ENCODE data around the gene TPST2.

Gene TPST2

DNA sequence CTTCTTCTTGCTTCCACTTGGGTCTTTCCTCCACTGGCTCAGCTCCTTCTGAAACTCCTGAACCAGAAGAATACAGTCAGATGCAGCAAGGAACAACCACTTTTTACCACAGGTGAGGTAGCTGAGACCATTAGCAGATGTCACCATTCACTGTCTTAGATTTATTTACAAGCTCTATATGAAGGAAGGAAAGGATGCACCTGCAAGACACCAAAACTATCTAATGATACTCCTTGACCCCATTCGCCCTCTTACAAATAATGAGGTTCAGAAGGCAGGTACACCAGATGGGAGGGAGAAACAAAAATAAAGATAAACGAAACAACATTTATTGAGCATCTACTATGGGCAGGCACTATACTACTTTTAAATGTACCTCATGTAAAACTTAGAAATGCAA, 87.9 kb downstream of the TPST2 start:
- no peak for DNase-seq (ENCODE audit: extremely low spot score)
- ChIA-PET POLR2A (interaction anchor here (1.9 kb wide), 1 partner anchor 18 kb away, joined by 8 read pairs; the partner anchor contains the start of genes HPS4 and SRRD), CTCF (interaction anchor here (0.8 kb wide), 1 partner anchor 163 kb away, joined by 3 read pairs; no protein-coding TSS in a partner anchor)
- no peak for TF ChIP-seq BHLHE40 (IDR thresholded peaks at IDR 0.05; ENCODE audit: borderline replicate concordance)
- no peak for TF ChIP-seq ARNT (IDR thresholded peaks at IDR 0.05)
- no peak for TF ChIP-seq HDGF (IDR thresholded peaks at IDR 0.05; ENCODE audit: borderline replicate concordance)
- no peak for TF ChIP-seq CTBP1 (IDR thresholded peaks at IDR 0.05; ENCODE audit: borderline replicate concordance)
- no peak for TF ChIP-seq SP1 (IDR thresholded peaks at IDR 0.05)
- no peak for TF ChIP-seq L3MBTL2 (conservative IDR thresholded peaks at IDR 0.05)
- TF ChIP-seq FOXK2 (IDR thresholded peaks at IDR 0.05) = no peak
- no peak for TF ChIP-seq SUZ12 (IDR thresholded peaks at IDR 0.05)
- no peak for TF ChIP-seq ZNF384 (IDR thresholded peaks at IDR 0.05)

DNA sequence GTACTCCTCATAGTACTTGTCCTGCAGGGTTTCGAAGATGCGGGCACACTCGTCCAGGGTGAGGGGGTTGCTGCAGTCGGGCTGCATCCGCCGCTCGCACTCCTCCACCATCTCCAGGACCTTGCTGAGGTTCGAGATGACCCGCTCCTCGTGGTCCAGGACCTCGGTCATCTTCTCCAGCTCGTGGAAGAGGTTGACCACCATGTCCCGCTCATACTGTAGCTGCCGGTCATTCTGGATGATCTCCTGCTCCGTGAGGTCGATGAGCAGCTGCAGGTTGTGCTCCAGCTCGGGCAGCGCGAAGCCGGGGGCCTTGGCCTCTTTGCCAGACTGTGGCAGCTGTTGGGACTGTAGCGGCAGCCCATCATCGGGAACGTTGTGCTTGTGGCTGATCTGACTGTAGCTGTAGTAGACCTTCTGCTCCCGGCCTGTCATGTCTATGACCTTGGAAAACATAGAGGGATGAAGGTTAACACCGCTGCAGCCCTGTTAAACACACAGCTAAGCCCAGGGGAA, 90.7 kb downstream of the TPST2 start:
- no peak for DNase-seq (ENCODE audit: extremely low spot score)
- ChIA-PET POLR2A (no interaction called here), CTCF (no interaction called here)
- no peak for TF ChIP-seq HDGF (IDR thresholded peaks at IDR 0.05; ENCODE audit: borderline replicate concordance)
- no peak for TF ChIP-seq LEF1 (IDR thresholded peaks at IDR 0.05; ENCODE audit: borderline replicate concordance)

DNA sequence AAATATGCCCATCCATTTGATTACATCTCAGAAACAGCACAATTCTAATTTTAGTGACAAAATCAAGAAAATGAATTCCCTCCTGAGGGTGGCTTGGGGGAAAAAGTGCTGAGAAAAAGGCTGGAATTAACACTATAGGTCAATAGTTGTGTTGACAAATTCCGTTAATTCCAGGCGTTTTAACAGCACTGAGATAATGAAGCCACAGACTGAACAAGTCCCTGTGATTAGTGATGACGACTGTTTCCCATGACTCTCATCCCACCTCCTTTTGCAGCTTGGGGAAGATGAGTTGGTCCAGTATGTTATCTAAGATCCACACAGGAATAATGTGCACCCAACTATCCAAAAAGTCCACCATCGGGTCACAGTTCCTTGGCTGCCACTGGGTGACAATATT, 93.5 kb downstream of the TPST2 start:
- TF ChIP-seq FOXK2 (IDR thresholded peaks at IDR 0.05) (no peak), SUZ12 (IDR thresholded peaks at IDR 0.05) (no peak), L3MBTL2 (conservative IDR thresholded peaks at IDR 0.05) (no peak), BHLHE40 (IDR thresholded peaks at IDR 0.05; ENCODE audit: borderline replicate concordance) (no peak), FOXM1 (IDR thresholded peaks at IDR 0.05; ENCODE audit: borderline replicate concordance) (no peak), FOXA1 (IDR thresholded peaks at IDR 0.05) (no peak), CTBP1 (IDR thresholded peaks at IDR 0.05; ENCODE audit: borderline replicate concordance) (no peak), ZNF384 (IDR thresholded peaks at IDR 0.05) (no peak), NFRKB (IDR thresholded peaks at IDR 0.05) (no peak), ARNT (IDR thresholded peaks at IDR 0.05) (no peak), HDGF (IDR thresholded peaks at IDR 0.05; ENCODE audit: borderline replicate concordance) (no peak), TARDBP (IDR thresholded peaks at IDR 0.05) (no peak)
- TF ChIP-seq, protein P1, sequence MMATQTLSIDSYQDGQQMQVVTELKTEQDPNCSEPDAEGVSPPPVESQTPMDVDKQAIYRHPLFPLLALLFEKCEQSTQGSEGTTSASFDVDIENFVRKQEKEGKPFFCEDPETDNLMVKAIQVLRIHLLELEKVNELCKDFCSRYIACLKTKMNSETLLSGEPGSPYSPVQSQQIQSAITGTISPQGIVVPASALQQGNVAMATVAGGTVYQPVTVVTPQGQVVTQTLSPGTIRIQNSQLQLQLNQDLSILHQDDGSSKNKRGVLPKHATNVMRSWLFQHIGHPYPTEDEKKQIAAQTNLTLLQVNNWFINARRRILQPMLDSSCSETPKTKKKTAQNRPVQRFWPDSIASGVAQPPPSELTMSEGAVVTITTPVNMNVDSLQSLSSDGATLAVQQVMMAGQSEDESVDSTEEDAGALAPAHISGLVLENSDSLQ (IDR thresholded peaks at IDR 0.05) = no peak
- no peak for DNase-seq (ENCODE audit: extremely low spot score)
- ChIA-PET CTCF (no interaction called here), POLR2A (no interaction called here)

DNA sequence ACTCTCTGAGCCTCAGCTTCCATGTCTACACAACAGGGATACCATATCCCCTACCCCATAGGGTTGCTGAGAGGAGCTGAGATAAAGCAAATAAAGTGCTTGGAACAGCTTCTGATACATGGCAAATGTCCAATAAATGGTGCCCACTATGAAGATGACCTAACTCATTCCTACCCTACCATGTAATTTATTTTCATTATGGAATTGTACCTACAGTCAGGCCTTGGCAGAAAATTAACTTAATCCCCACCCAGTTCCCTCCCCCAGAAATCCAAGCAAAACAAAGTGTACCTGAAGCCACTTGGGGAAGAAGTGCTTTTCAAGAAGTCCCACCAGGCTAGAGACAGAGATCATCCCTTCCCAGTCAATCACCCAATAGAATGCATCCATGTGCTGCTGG, 95.4 kb downstream of the TPST2 start:
- no peak for DNase-seq (ENCODE audit: extremely low spot score)
- CTCF ChIA-PET = no interaction called here
- TF ChIP-seq FOXM1 (IDR thresholded peaks at IDR 0.05; ENCODE audit: borderline replicate concordance) (no peak), ARNT (IDR thresholded peaks at IDR 0.05) (no peak), BHLHE40 (IDR thresholded peaks at IDR 0.05; ENCODE audit: borderline replicate concordance) (no peak), HDGF (IDR thresholded peaks at IDR 0.05; ENCODE audit: borderline replicate concordance) (no peak), LEF1 (IDR thresholded peaks at IDR 0.05; ENCODE audit: borderline replicate concordance) (no peak), FOXA1 (IDR thresholded peaks at IDR 0.05) (no peak), ELF4 (IDR thresholded peaks at IDR 0.05) (no peak), SUZ12 (IDR thresholded peaks at IDR 0.05) (no peak), SP1 (IDR thresholded peaks at IDR 0.05) (no peak), NFRKB (IDR thresholded peaks at IDR 0.05) (no peak), TARDBP (IDR thresholded peaks at IDR 0.05) (no peak), L3MBTL2 (conservative IDR thresholded peaks at IDR 0.05) (no peak), CTBP1 (IDR thresholded peaks at IDR 0.05; ENCODE audit: borderline replicate concordance) (no peak), ZNF384 (IDR thresholded peaks at IDR 0.05) (no peak), FOXK2 (IDR thresholded peaks at IDR 0.05) (no peak)
- TF ChIP-seq, protein P1 (IDR thresholded peaks at IDR 0.05) = no peak
- POLR2A ChIA-PET = interaction anchor here (1.0 to 1.3 kb wide), 2 partner anchors 12 to 18 kb away, joined by 3 to 4 read pairs; partner anchors contain the start of genes HPS4 and TFIP11

DNA sequence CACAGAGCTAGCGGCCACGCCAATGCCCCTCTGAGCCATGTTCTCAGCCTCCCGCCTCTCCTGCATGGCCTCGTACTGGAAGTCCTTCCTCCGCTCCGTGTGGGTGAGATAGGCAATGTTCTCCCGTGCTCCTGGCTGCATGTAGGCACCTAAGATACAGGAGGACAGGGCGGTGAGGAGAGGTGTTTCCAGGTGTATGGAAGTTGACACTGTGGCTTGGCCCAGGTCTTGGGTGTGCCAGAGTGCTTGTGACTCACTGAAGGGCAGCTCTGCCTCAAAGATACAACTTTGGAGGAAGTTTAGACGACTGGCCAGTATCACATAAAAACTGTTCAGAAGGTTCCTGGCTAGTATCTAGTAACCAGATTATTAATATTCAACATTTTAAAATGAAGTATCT, 97.7 kb downstream of the TPST2 start:
- CTCF ChIA-PET = no interaction called here
- no peak for DNase-seq (ENCODE audit: extremely low spot score)
- POLR2A ChIA-PET = interaction anchor here (1.2 to 2.7 kb wide), 2 partner anchors 9 to 20 kb away, joined by 3 to 12 read pairs; partner anchors contain the start of genes HPS4, SRRD and TFIP11
- TF ChIP-seq FOXA1 (IDR thresholded peaks at IDR 0.05) = no peak
- TF ChIP-seq ELF4 (IDR thresholded peaks at IDR 0.05) = no peak
- no peak for TF ChIP-seq LEF1 (IDR thresholded peaks at IDR 0.05; ENCODE audit: borderline replicate concordance)
- no peak for TF ChIP-seq SP1 (IDR thresholded peaks at IDR 0.05)
- TF ChIP-seq CTBP1 (IDR thresholded peaks at IDR 0.05; ENCODE audit: borderline replicate concordance) = no peak
- TF ChIP-seq, protein P1 (IDR thresholded peaks at IDR 0.05) = no peak
- TF ChIP-seq FOXK2 (IDR thresholded peaks at IDR 0.05) = no peak
- TF ChIP-seq NFRKB (IDR thresholded peaks at IDR 0.05) = no peak
- TF ChIP-seq TARDBP (IDR thresholded peaks at IDR 0.05) = no peak
- no peak for TF ChIP-seq FOXM1 (IDR thresholded peaks at IDR 0.05; ENCODE audit: borderline replicate concordance)
- no peak for TF ChIP-seq L3MBTL2 (conservative IDR thresholded peaks at IDR 0.05)
- TF ChIP-seq HDGF (IDR thresholded peaks at IDR 0.05; ENCODE audit: borderline replicate concordance) = no peak
- TF ChIP-seq BHLHE40 (IDR thresholded peaks at IDR 0.05; ENCODE audit: borderline replicate concordance) = no peak
- TF ChIP-seq ZNF384 (IDR thresholded peaks at IDR 0.05) = no peak
- TF ChIP-seq ARNT (IDR thresholded peaks at IDR 0.05) = no peak

DNA sequence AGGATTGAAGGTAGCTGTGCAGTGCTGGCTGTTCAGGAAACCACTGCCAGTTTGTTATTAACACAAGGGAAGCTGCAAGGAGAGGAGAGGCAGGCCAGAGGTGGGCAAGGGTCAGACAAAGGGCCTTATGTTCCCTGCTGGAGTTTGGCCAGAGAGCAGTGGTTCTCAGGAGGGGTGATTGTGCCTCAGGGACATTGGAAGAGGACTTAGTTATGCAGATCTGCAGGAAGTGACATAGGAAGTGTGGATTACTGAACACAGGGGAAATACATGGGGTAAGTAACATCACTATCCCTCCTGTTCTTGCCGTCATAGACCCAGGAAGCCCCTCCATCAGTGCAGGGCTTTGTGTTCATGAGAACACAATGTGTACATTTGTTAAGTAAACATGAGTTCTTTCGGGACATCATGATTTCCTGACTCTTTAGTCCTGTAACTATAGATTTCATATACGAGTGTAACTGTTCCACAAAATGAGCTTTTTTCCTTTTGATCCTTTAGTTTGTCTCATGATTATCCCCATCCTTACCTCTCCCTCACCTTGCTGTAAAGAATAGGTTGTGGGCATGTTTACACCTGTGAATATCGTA, 100.4 kb downstream of the TPST2 start:
- POLR2A ChIA-PET = no interaction called here
- DNase-seq (ENCODE audit: extremely low spot score) = no peak
- TF ChIP-seq FOXM1 (IDR thresholded peaks at IDR 0.05; ENCODE audit: borderline replicate concordance) = no peak
- TF ChIP-seq FOXK2 (IDR thresholded peaks at IDR 0.05) = no peak
- no peak for TF ChIP-seq SP1 (IDR thresholded peaks at IDR 0.05)
- TF ChIP-seq ELF4 (IDR thresholded peaks at IDR 0.05) = no peak
- CTCF ChIA-PET = no interaction called here
